Ovary (tissue), 9 donors: ENCODE measurements around the gene PPP6R2. TPM values are rescaled to one million over a fixed set of nuclear protein-coding genes. Genes with fewer than 3 reads are reported as not detected.

ENCODE experiments used
- DNase-seq, 5 donors: peaks; one replicate each; pipeline ENCODE4 v3.0.0-alpha.2; 2019 to 2020
- H3K27ac ChIP-seq, 2 donors: fragments of 200-600 bp; one replicate each; pipeline versions ENCODE4 v1.5.1 to v1.8.0; 2019 to 2022
- H3K27me3 ChIP-seq: fragments of 200-600 bp; one replicate; pipeline ENCODE4 v1.8.0; 2022
- H3K36me3 ChIP-seq: fragments of 200-600 bp; sonication (generic); one replicate; pipeline ENCODE4 v1.5.1; 2019
- H3K4me1 ChIP-seq: one replicate; pipeline ENCODE4 v1.8.1; 2013; ENCODE audit warnings: mild to moderate bottlenecking, moderate library complexity; ENCODE audit not compliant: insufficient read depth
- H3K4me3 ChIP-seq: fragments of 200-600 bp; sonication (generic); one replicate; pipeline ENCODE4 v1.5.1; 2017
- H3K9me3 ChIP-seq, 2 donors: fragments of 200-600 bp in 1 of 2; sonication (generic) in 1 of 2; one replicate each; pipeline versions ENCODE4 v1.5.1 to v1.8.1; 2013 to 2019; ENCODE audit warnings: mild to moderate bottlenecking in 1 of 2, moderate library complexity in 1 of 2
- EP300 ChIP-seq: sonication (generic); formaldehyde crosslinking; IDR thresholded peaks from one replicate; pipeline ENCODE4 v1.6.1; 2017; ENCODE audit warnings: antibody characterized with exemption
- POLR2A ChIP-seq: fragments of 450-650 bp; IDR thresholded peaks from one replicate; pipeline ENCODE4 v1.6.1; 2017; ENCODE audit warnings: antibody characterized with exemption, mild to moderate bottlenecking, moderate library complexity
- WGBS, 3 donors: extraction: QIAGEN DNeasy Blood & Tissue Kit in 1 of 3; methylation state at CpG; one replicate each; pipeline versions ENCODE4 v1.1.5 to v1.1.7; 2013 to 2017; 5-methylcytosine and 5-hydroxymethylcytosine counted together
- intact Hi-C, 4 donors: fragments of 100-400 bp; cut with DNase I; formaldehyde crosslinking; loops; one replicate each; pipeline versions ENCODE4 v1.11.0 to v1.15.1; 2022 to 2023
- polyA plus RNA-seq, 2 donors: library from polyadenylated mRNA; stranded (reverse); fragments of 200-250 nt in 1 of 2; fragments of 350-450 nt in 1 of 2; fragmentation: Illumina TruSeq in 1 of 2; extraction: RNeasy Lipid Tissue Mini Kit (QIAGEN cat#74804) in 1 of 2; gene quantifications; one replicate each; pipeline ENCODE4 v1.2.3, GENCODE V29; 2013 to 2014
- total RNA-seq, 7 donors: library from RNA; depleted of rRNA in 2 of 7; stranded (reverse); fragments of >200 nt in 2 of 7; fragmentation: NEBNext Ultra II Directional in 3 of 7; extraction: Animal tissue kit (Norgen Biotek cat#: 25700) in 3 of 7; gene quantifications; one replicate each; pipeline versions ENCODE4 v1.1.0 to v1.2.4, GENCODE V29; 2016 to 2023
- TF ChIP-seq, protein P1 (sequence below), 3 donors: fragments of 450-650 bp in 2 of 3; fragments of 200-600 bp in 1 of 3; IDR thresholded peaks; one replicate each; pipeline versions ENCODE4 v1.5.1 to v1.8.0; 2016 to 2022; ENCODE audit warnings: antibody characterized with exemption in 3 of 3, mild to moderate bottlenecking in 1 of 3
- donor health status: DM: no; HTN: no; CAD: no; lungs with moderate emphysema.
- donor health status: DM: no; HTN: no; CAD: no.
- donor health status: Bipolar disorder and iron deficiency.
- donor health status: DM: yes; HTN: yes; CAD: no.
- donor health status: DM: no; HTN: no; CAD: no.
- donor health status: DM: yes; HTN: yes; CAD: no.

Gene PPP6R2
- total and polyA plus RNA-seq, 9 donors, result 8.2 to 52.9 (median 35.1) TPM

DNA sequence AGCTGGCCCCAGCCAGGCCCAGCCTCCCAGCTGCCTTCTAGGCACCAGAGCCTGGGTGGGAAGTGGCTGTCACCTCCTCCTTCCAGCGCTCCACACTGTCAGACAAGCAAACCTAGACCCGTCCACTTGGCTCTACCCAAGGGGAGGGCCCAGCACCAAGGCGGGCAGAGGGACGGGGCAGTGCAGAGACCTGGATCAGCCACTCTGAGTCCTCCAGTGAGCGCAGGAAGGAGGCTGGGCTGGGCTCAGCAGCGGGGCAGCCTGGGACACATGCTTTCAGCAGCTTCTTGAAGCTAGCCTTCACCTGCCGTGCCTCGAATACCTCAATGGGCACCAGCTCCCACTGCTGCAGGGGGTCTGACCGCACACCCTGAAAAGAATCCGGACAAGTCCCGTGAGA, 112.9 kb downstream of the PPP6R2 start:
- Histone ChIP-seq H3K4me3 (no peak overlapping the region), H3K27ac (no peak overlapping the region), H3K36me3 (no peaks in the 10 kb centered on the region), H3K27me3 (no peaks in the 10 kb centered on the region), H3K9me3 (no peaks in the 10 kb centered on the region), H3K4me1 (no peaks in the 10 kb centered on the region)
- TF ChIP-seq POLR2A, result no peak
- no peak for TF ChIP-seq EP300
- TF ChIP-seq, protein P1, sequence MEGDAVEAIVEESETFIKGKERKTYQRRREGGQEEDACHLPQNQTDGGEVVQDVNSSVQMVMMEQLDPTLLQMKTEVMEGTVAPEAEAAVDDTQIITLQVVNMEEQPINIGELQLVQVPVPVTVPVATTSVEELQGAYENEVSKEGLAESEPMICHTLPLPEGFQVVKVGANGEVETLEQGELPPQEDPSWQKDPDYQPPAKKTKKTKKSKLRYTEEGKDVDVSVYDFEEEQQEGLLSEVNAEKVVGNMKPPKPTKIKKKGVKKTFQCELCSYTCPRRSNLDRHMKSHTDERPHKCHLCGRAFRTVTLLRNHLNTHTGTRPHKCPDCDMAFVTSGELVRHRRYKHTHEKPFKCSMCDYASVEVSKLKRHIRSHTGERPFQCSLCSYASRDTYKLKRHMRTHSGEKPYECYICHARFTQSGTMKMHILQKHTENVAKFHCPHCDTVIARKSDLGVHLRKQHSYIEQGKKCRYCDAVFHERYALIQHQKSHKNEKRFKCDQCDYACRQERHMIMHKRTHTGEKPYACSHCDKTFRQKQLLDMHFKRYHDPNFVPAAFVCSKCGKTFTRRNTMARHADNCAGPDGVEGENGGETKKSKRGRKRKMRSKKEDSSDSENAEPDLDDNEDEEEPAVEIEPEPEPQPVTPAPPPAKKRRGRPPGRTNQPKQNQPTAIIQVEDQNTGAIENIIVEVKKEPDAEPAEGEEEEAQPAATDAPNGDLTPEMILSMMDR (IDR thresholded peaks at IDR 0.05), result no peak
- 91 to 95% (median 92%) methylated on average over 10 to 11 of the region's 11 CpGs for WGBS, 3 donors
- intact Hi-C loops, result no loop called here
- no peak for DNase-seq

GRCh38 chr22:50456466-50457234, 113.5 kb downstream of the PPP6R2 start:
- WGBS, 3 donors, result 81 to 86% (median 83%) methylated on average over 30 to 34 of the region's 34 CpGs
- Histone ChIP-seq H3K9me3 (no peaks in the 10 kb centered on the region), H3K27ac (no peak overlapping the region), H3K4me3 (no peak overlapping the region), H3K36me3 (no peaks in the 10 kb centered on the region), H3K4me1 (no peaks in the 10 kb centered on the region), H3K27me3 (no peaks in the 10 kb centered on the region)
- TF ChIP-seq POLR2A (no peak), EP300 (no peak)
- TF ChIP-seq, protein P1 (IDR thresholded peaks at IDR 0.05), result no peak
- intact Hi-C loops, result no loop called here
- DNase-seq, result no peak

DNA sequence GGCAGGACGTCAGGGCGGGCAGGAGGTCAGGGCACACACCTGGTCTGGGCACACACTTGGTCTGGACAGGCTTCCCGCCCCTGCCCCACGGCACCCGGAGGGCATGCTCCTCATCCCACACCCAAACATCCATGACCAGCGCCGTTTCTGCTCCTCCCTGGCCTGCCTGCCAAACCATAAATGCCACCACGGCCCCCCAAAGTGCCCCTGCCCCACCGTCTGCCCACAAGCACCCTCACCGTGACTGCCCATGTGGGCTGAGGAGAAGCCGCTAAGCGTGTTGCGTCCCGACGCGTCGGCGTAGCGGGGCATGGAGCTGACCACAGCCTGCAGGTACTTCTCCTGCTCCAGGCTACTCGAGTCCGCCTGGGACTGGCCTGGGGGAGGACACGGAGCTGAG, 115.9 kb downstream of the PPP6R2 start:
- 78 to 86% (median 84%) methylated on average over 22 of the region's 22 CpGs for WGBS, 3 donors
- Histone ChIP-seq H3K4me1 (no peaks in the 10 kb centered on the region), H3K27ac (no peak overlapping the region), H3K36me3 (no peaks in the 10 kb centered on the region), H3K9me3 (no peaks in the 10 kb centered on the region), H3K4me3 (no peak overlapping the region), H3K27me3 (no peaks in the 10 kb centered on the region)
- TF ChIP-seq EP300, result no peak
- no peak for TF ChIP-seq POLR2A
- TF ChIP-seq, protein P1 (IDR thresholded peaks at IDR 0.05), result no peak
- DNase-seq, result no peak
- intact Hi-C loops, result no loop called here

DNA sequence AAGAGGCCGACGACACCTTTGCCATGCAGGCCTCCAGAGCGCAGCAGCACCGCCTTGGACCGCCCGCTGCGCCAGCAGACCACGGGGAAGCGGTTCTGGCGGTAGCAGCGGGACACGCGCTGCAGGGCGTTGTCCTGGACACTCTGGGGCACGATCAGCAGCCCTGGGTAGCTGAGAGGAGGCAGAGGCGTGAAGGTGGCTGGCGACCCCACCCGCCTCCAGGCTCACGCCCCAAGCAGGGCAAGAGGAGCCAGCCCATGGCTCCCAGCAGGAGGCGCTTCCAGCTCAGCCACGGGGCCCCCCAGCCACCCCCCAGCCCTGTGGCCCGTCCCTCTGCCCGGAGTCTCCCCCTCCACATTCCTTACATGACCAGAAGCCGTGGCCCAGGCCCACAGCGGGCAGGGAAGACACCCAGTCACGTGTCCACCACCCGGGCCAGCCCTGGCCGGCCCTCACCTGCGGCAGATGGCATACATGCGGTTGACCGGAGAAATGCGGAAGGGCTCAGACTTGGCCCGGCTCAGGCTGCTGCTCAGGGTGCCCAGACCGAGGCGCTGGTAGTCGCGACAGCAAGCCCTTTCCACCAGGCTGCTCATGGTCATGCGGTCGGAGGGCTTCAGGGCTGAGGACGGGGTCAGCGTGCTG, 116.5 kb downstream of the PPP6R2 start:
- H3K36me3 ChIP-seq, result no peaks in the 10 kb centered on the region
- no peak overlapping the region for H3K4me3 ChIP-seq
- no peak overlapping the region for H3K27ac ChIP-seq
- no peak for DNase-seq
- WGBS, 3 donors, result 89 to 94% (median 90%) methylated on average over 41 of the region's 41 CpGs
- no peaks in the 10 kb centered on the region for H3K4me1 ChIP-seq
- H3K9me3 ChIP-seq, result no peaks in the 10 kb centered on the region
- no peaks in the 10 kb centered on the region for H3K27me3 ChIP-seq
- TF ChIP-seq, protein P1 (IDR thresholded peaks at IDR 0.05), result no peak
- TF ChIP-seq EP300 (no peak), POLR2A (no peak)
- intact Hi-C loops, result no loop called here
